GM18870 (cell line): ENCODE measurements around the gene SMAD6.

Source experiments
- ATAC-seq: cut with Tn5 transposase; IDR thresholded peaks from one replicate; pipeline ENCODE4 v1.9.1; 2021; ENCODE audit warnings: moderate library complexity; ENCODE audit not compliant: unreplicated experiment

Gene SMAD6

GRCh38 chr15:66702035-66702786 lies at the start of gene SMAD6:
SMAD6 (plus strand) TSS chr15:66702236; CDS start chr15:66703259, 1,023 bp downstream.
- no peak for ATAC-seq

GRCh38 chr15:66652806-66653205 lies 49.2 kb upstream of the SMAD6 start:
- no peak for ATAC-seq

GRCh38 chr15:66653398-66653797 lies 48.6 kb upstream of the SMAD6 start:
- ATAC-seq = no peak

GRCh38 chr15:66653852-66654251 lies 48.2 kb upstream of the SMAD6 start:
- ATAC-seq = no peak

- ATAC-seq = no peak
Observed at GRCh38 chr15:66654361-66654738, 47.7 kb upstream of the SMAD6 start.

GRCh38 chr15:66654739-66655375 lies 47.2 kb upstream of the SMAD6 start:
- ATAC-seq = no peak

- ATAC-seq = no peak
Observed at GRCh38 chr15:66655511-66655910, 46.5 kb upstream of the SMAD6 start.

GRCh38 chr15:66655997-66656396 lies 46.0 kb upstream of the SMAD6 start:
- ATAC-seq = no peak

- ATAC-seq = no peak
Observed at GRCh38 chr15:66657185-66658020, 44.6 kb upstream of the SMAD6 start.

- no peak for ATAC-seq
Observed at GRCh38 chr15:66658044-66658443, 44.0 kb upstream of the SMAD6 start.

GRCh38 chr15:66658855-66659254 lies 43.2 kb upstream of the SMAD6 start:
- ATAC-seq = no peak

- ATAC-seq = no peak
Observed at GRCh38 chr15:66659384-66659783, 42.7 kb upstream of the SMAD6 start.

- ATAC-seq = no peak
Observed at GRCh38 chr15:66661432-66662096, 40.5 kb upstream of the SMAD6 start.

GRCh38 chr15:66662522-66662921 lies 39.5 kb upstream of the SMAD6 start:
- no peak for ATAC-seq

- ATAC-seq = no peak
Observed at GRCh38 chr15:66663664-66664063, 38.4 kb upstream of the SMAD6 start.

- ATAC-seq = no peak
Observed at GRCh38 chr15:66670175-66670574, 31.9 kb upstream of the SMAD6 start.

- no peak for ATAC-seq
Observed at GRCh38 chr15:66670762-66671580, 31.1 kb upstream of the SMAD6 start.

GRCh38 chr15:66672867-66673266 lies 29.2 kb upstream of the SMAD6 start:
- ATAC-seq = no peak

GRCh38 chr15:66673410-66674322 lies 28.4 kb upstream of the SMAD6 start:
- no peak for ATAC-seq
